BLaER1 (cell line): Measurements from ENCODE around the gene FAM110D.

Experiments
- H3K27ac ChIP-seq: shearing (Covaris generic); formaldehyde crosslinking; 2 replicates; pipeline ENCODE4 v1.8.1; 2022
- H3K27me3 ChIP-seq: shearing (Covaris generic); formaldehyde crosslinking; 2 replicates; pipeline ENCODE4 v1.8.1; 2022
- H3K36me3 ChIP-seq: shearing (Covaris generic); formaldehyde crosslinking; 2 replicates; pipeline ENCODE4 v1.8.1; 2022
- H3K4me1 ChIP-seq: shearing (Covaris generic); formaldehyde crosslinking; 2 replicates; pipeline ENCODE4 v1.8.1; 2022
- H3K4me2 ChIP-seq: shearing (Covaris generic); formaldehyde crosslinking; 2 replicates; pipeline ENCODE4 v1.8.1; 2022
- H3K4me3 ChIP-seq: shearing (Covaris generic); formaldehyde crosslinking; 2 replicates; pipeline ENCODE4 v1.8.1; 2022
- H3K9ac ChIP-seq: shearing (Covaris generic); formaldehyde crosslinking; 2 replicates; pipeline ENCODE4 v1.8.1; 2022
- H3K9me3 ChIP-seq: shearing (Covaris generic); formaldehyde crosslinking; 2 replicates; pipeline ENCODE4 v1.8.1; 2022
- H4K20me1 ChIP-seq: shearing (Covaris generic); formaldehyde crosslinking; 2 replicates; pipeline ENCODE4 v1.8.1; 2022
- Cebpa-rat ChIP-seq: shearing (Covaris generic); IDR thresholded peaks from 2 replicates; pipeline ENCODE4 v1.8.1; 2022

Gene FAM110D

DNA sequence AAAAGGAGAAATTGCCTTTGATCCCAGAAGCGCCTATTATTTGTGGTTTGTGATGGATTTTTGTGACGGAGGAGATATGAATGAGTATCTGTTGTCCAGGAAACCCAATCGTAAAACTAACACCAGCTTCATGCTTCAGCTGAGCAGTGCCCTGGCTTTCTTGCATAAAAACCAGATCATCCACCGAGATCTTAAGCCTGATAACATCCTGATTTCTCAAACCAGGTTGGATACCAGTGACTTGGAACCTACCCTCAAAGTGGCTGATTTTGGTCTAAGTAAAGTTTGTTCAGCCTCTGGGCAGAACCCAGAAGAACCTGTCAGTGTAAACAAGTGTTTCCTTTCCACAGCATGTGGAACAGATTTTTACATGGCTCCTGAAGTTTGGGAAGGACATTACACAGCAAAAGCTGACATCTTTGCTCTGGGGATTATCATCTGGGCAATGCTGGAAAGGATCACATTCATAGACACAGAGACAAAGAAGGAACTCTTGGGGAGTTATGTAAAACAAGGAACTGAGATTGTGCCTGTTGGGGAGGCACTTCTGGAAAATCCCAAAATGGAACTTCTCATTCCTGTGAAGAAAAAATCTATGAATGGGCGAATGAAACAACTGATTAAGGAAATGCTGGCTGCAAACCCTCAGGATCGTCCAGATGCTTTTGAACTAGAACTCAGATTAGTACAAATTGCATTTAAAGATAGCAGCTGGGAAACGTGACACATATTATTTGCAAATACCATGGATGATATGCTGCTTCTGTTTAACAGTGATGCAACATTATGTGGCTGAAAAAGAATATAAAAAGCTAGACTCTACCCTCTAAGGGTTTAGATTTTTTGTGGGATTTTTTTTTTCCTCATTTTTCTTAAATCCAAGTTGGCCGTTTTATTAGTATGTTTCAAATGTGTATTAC, 36.8 kb upstream of the FAM110D start:
- peak overlapping the region; percentile 7; the same call in 1 of the 2 replicates for H3K4me2 ChIP-seq
- TF ChIP-seq Cebpa-rat = no peak
- H3K4me1 ChIP-seq = peaks cover 61% of the 10 kb centered on the region
- H3K27me3 ChIP-seq = no peaks in the 10 kb centered on the region
- peak overlapping the region; percentile 3; the same call in 1 of the 2 replicates for H3K9ac ChIP-seq
- no peaks in the 10 kb centered on the region for H3K9me3 ChIP-seq
- no peak overlapping the region for H3K4me3 ChIP-seq
- H3K27ac ChIP-seq = no peak overlapping the region
- H4K20me1 ChIP-seq = no peaks in the 10 kb centered on the region
- peaks cover 32% of the 10 kb centered on the region for H3K36me3 ChIP-seq

- H3K4me2 ChIP-seq = no peak overlapping the region
- H3K27me3 ChIP-seq = no peaks in the 10 kb centered on the region
- no peaks in the 10 kb centered on the region for H4K20me1 ChIP-seq
- peaks cover 73% of the 10 kb centered on the region for H3K4me1 ChIP-seq
- no peak overlapping the region for H3K27ac ChIP-seq
- H3K9me3 ChIP-seq = no peaks in the 10 kb centered on the region
- H3K36me3 ChIP-seq = peaks cover 20% of the 10 kb centered on the region
- H3K9ac ChIP-seq = no peak overlapping the region
- H3K4me3 ChIP-seq = no peak overlapping the region
- TF ChIP-seq Cebpa-rat = no peak
Observed at GRCh38 chr1:26122988-26123973, 35.6 kb upstream of the FAM110D start.

DNA sequence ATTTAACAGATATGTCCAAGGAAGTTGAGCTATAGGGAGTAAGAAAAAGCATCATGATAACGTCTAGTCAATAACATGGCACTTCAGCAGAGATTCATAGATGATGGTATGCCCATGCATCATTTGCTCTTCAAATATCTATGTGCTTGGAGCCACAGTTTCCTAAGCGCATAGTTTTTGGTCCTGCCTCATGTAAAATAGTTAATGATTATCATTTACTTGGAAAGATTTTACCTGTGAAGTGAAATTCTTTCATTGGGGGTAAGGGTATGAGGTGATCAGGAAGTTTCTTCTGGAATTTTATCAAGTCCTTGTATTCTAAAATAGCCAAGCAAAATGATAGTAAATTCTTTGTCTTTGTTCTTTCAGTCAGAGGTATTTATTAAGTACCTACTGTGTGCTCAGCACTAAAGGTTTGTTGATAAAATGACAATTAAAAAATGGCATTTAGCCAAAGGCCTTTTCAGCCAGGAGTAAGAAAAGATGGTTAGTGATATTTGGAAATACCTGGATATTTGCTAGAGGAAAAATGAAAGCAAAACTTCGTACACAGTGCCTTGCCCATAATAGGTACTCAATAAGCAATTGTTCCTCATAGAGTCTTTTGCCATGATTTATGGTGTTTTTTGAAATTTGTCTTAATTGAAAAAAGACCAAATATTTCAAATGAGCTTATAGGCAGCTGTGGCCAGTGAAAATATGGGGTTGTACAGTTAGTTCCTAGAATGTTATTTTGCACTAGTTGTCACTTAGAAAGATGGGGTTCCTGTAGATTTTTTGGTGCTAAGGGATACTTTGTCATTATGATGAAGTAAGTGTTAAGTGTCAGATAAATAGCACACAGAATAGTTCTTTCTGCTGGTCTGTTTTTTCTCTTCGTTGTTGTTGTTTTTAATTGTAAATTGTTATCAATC, 34.2 kb upstream of the FAM110D start:
- Histone ChIP-seq H3K27ac (no peak overlapping the region), H3K27me3 (no peaks in the 10 kb centered on the region), H3K9me3 (no peaks in the 10 kb centered on the region), H3K4me1 (peaks cover 68% of the 10 kb centered on the region), H3K9ac (no peak overlapping the region), H3K4me3 (no peak overlapping the region), H4K20me1 (no peaks in the 10 kb centered on the region), H3K4me2 (0 out of 2 replicates have a peak overlapping the region, but pooled peaks have one; percentile 11), H3K36me3 (peaks cover 7% of the 10 kb centered on the region; the same call in 1 of the 2 replicates)
- no peak for TF ChIP-seq Cebpa-rat

GRCh38 chr1:26125382-26125781, 33.5 kb upstream of the FAM110D start:
- Histone ChIP-seq H3K4me3 (no peak overlapping the region), H3K4me2 (peak overlapping the region; percentile 75), H3K27me3 (no peaks in the 10 kb centered on the region), H4K20me1 (no peaks in the 10 kb centered on the region), H3K9ac (no peak overlapping the region), H3K4me1 (peaks cover 61% of the 10 kb centered on the region), H3K9me3 (no peaks in the 10 kb centered on the region), H3K27ac (0 out of 2 replicates have a peak overlapping the region, but pooled peaks have one; percentile 72), H3K36me3 (peaks cover 7% of the 10 kb centered on the region; the same call in 1 of the 2 replicates)
- TF ChIP-seq Cebpa-rat = no peak

DNA sequence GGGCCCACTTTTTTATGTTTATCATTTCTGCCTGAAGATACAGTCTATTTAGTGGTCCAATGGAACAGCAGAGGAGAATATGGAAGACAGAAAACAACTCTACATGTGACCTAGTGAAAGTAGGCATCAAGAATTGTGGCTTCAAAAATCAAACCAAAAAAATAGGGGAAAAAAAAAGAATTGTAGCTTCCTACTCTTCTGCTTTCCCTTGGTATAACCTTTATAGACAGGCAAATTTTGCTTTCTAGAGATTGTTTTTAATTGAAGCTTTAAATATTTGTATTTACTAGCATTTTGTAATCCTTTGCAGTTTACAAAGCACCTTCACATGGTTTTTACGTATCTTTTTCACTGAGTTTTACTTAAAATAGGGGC, 32.9 kb upstream of the FAM110D start:
- Histone ChIP-seq H3K9ac (peak overlapping the region; percentile 21; the same call in 1 of the 2 replicates), H3K4me1 (peaks cover 57% of the 10 kb centered on the region), H4K20me1 (no peaks in the 10 kb centered on the region), H3K9me3 (no peaks in the 10 kb centered on the region), H3K36me3 (peaks cover 7% of the 10 kb centered on the region; the same call in 1 of the 2 replicates), H3K4me3 (no peak overlapping the region), H3K27me3 (no peaks in the 10 kb centered on the region), H3K4me2 (peak overlapping the region; percentile 75), H3K27ac (peak overlapping the region; percentile 72)
- no peak for TF ChIP-seq Cebpa-rat

DNA sequence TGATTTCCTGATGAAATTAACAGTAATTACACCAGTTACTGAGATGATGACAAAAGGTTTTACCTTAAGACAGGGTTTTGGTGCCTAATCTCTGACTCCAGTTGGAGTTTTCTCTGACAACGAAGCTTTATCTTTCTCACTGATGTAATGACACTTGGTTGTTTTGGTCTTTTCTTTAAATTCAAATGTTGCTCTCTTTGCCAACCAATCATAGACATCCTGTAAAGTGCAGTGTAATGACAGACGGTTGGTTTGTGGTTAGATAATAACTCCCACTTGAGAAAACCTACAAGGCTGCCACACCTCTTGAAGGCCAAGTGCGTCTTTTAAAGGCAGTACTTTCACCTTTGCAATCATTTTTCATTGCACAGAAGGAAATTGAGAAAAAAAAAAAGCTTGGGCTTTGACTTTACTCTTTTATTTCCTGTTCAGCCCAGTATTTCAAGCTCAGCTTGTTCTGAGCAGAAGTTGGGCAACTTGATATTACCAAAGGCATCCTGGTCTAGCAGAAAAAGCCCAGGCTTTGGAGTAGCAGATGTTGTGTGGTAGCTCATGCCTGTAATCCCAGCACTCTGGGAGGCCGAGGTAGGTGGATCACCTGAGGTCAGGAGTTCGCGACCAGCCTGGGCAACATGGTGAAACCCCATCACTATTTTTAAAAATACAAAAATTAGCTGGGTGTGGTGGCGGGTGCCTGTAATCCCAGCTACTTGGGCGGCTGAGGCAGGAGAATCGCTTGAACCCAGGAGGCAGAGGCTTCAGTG, 32.4 kb upstream of the FAM110D start:
- peak overlapping the region; percentile 75 for H3K4me2 ChIP-seq
- peak overlapping the region; percentile 21; the same call in 1 of the 2 replicates for H3K9ac ChIP-seq
- H3K4me3 ChIP-seq = 0 out of 2 replicates have a peak overlapping the region, but pooled peaks have one; percentile 10
- H3K4me1 ChIP-seq = peaks cover 52% of the 10 kb centered on the region
- TF ChIP-seq Cebpa-rat = peak; percentile 53
- peaks cover 7% of the 10 kb centered on the region; the same call in 1 of the 2 replicates for H3K36me3 ChIP-seq
- H3K9me3 ChIP-seq = no peaks in the 10 kb centered on the region
- H3K27ac ChIP-seq = peak overlapping the region; percentile 72
- no peaks in the 10 kb centered on the region for H3K27me3 ChIP-seq
- H4K20me1 ChIP-seq = no peaks in the 10 kb centered on the region

DNA sequence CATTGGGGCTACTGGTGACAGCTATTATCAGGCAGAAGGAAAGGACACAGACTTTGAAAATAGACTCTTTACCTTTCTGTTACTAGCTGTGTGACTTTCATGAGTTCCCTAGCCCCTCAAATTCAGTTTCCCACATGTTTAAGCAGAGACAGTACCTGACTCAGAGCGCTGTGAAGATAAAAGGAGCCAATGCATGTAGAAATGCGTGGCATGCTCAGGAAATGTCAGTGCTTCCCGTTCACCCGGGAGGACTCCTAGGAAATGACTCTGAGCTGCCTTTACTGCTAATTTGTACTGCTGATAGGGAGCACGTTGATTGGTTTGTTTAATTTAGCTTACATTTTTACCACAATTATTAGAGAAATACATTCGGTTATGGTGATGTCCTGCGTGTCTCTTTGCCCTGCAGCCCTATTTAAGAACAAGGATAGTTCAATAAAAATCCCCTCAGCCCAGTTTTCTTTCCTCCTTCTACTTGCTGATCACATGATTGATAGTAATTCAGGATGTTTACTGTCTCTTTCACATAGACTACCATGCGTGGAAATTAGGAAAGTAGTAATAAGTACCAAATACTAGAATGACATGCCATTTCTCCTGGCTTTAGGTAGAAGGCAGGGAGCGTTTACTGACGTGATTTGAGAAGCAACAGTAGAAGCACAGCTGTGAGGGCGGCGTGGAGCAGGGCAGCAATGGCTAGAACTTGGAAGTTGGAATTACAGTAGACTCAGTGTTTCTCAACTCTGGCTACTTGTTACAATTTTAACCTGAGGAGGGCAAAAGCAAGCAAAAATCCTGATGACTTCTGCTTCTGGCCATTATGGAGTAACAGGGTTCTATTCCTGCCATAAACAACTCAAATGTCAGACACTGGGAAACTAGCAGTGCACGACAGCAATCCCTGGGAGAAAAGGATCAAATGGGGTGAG, 31.4 kb upstream of the FAM110D start:
- Histone ChIP-seq H3K9me3 (no peaks in the 10 kb centered on the region), H3K9ac (0 out of 2 replicates have a peak overlapping the region, but pooled peaks have one; percentile 20), H3K27me3 (no peaks in the 10 kb centered on the region), H3K4me1 (peaks cover 43% of the 10 kb centered on the region), H3K36me3 (peaks cover under 1% of the 10 kb centered on the region; the same call in 1 of the 2 replicates), H4K20me1 (no peaks in the 10 kb centered on the region), H3K4me3 (no peak overlapping the region), H3K4me2 (peak overlapping the region; percentile 75), H3K27ac (peak overlapping the region; percentile 72)
- no peak for TF ChIP-seq Cebpa-rat
